Nephron (organoid): ENCODE results near the gene MLLT11.

Experiments used
- H3K27ac Mint-ChIP-seq, 3 experiments: 2 replicates each; pipeline ENCODE4 v1.8.0; 2020; ENCODE audit warnings: mixed read lengths in 3 of 3, mild to moderate bottlenecking in 2 of 3, moderate library complexity in 1 of 3
- H3K27me3 Mint-ChIP-seq: 2 replicates; pipeline ENCODE4 v1.8.0; 2021; ENCODE audit warnings: low read depth, mild to moderate bottlenecking, moderate library complexity, mixed read lengths
- H3K36me3 Mint-ChIP-seq: 2 replicates; pipeline ENCODE4 v1.8.0; 2020; ENCODE audit warnings: low read depth, mixed read lengths
- H3K4me1 Mint-ChIP-seq: 2 replicates; pipeline ENCODE4 v1.8.0; 2020; ENCODE audit warnings: mixed read lengths
- H3K4me3 Mint-ChIP-seq, 3 experiments: 2 replicates each; pipeline ENCODE4 v1.8.0; 2020; ENCODE audit warnings: mild to moderate bottlenecking in 3 of 3, mixed read lengths in 3 of 3, moderate library complexity in 2 of 3
- H3K9me3 Mint-ChIP-seq: 2 replicates; pipeline ENCODE4 v1.8.0; 2020; ENCODE audit warnings: mixed read lengths
- TF ChIP-seq, protein P1 (sequence below), 3 experiments: fragments of 200-600 bp; sonication (generic); IDR thresholded peaks; one replicate each; pipeline ENCODE4 v1.5.0; 2021; ENCODE audit warnings: antibody characterized with exemption in 3 of 3; ENCODE audit not compliant: unreplicated experiment in 3 of 3

MLLT11 gene

DNA sequence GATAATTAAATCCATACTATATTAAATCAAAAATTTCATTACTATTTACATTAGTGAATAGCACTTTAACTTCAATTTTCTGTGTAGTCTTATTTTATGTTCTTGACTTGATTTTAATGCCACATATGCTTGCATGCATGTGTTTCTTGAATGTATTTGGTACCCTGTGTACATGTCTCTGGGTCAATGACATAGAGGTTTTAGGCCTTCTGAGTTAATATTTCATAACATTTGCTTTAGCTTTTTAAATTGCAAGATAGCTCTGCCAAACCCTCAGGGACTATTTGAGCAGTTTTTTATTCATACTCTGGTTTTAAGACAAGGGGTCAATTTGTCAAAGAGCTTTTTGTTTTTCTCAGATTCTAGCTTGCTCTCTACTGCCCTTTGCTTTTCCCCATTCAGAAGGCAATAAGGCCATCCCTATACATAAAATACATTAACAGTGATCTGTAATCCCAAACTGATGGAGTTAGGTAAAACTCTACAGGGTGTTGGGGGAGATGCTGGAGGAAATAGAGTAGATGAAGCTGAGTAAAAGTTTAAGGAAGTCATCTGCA lies 5.0 kb downstream of the MLLT11 start:
- Mint-ChIP-seq H3K27ac (peak overlapping the region; percentile 13 to 69 (median 42)), H3K27me3 (no peaks in the 10 kb centered on the region), H3K36me3 (peaks cover 30% of the 10 kb centered on the region), H3K4me1 (peaks cover 45% of the 10 kb centered on the region), H3K4me3 (peak overlapping the region in 1 of 3 experiments; percentile 53), H3K9me3 (no peaks in the 10 kb centered on the region)
- TF ChIP-seq, protein P1, sequence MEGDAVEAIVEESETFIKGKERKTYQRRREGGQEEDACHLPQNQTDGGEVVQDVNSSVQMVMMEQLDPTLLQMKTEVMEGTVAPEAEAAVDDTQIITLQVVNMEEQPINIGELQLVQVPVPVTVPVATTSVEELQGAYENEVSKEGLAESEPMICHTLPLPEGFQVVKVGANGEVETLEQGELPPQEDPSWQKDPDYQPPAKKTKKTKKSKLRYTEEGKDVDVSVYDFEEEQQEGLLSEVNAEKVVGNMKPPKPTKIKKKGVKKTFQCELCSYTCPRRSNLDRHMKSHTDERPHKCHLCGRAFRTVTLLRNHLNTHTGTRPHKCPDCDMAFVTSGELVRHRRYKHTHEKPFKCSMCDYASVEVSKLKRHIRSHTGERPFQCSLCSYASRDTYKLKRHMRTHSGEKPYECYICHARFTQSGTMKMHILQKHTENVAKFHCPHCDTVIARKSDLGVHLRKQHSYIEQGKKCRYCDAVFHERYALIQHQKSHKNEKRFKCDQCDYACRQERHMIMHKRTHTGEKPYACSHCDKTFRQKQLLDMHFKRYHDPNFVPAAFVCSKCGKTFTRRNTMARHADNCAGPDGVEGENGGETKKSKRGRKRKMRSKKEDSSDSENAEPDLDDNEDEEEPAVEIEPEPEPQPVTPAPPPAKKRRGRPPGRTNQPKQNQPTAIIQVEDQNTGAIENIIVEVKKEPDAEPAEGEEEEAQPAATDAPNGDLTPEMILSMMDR (IDR thresholded peaks at IDR 0.05; ENCODE audit: unreplicated experiment in 3 of 3), result no peak

DNA sequence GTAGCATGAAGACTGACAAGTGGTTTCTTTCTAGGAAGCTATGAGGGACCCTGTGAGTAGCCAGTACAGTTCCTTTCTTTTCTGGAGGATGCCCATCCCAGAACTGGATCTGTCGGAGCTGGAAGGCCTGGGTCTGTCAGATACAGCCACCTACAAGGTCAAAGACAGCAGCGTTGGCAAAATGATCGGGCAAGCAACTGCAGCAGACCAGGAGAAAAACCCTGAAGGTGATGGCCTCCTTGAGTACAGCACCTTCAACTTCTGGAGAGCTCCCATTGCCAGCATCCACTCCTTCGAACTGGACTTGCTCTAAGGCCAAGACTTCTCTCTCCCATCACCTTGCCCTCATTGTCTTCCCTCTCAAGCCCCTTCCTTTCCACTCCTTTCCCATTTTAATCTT lies 7.0 kb downstream of the MLLT11 start:
- Mint-ChIP-seq H3K27me3 (no peaks in the 10 kb centered on the region), H3K4me3 (no peak overlapping the region), H3K27ac (peak overlapping the region in 2 of 3 experiments; percentile 31 to 44), H3K36me3 (peaks cover 30% of the 10 kb centered on the region), H3K9me3 (no peaks in the 10 kb centered on the region), H3K4me1 (peaks cover 38% of the 10 kb centered on the region)
- TF ChIP-seq, protein P1 (IDR thresholded peaks at IDR 0.05; ENCODE audit: unreplicated experiment in 3 of 3), result no peak

DNA sequence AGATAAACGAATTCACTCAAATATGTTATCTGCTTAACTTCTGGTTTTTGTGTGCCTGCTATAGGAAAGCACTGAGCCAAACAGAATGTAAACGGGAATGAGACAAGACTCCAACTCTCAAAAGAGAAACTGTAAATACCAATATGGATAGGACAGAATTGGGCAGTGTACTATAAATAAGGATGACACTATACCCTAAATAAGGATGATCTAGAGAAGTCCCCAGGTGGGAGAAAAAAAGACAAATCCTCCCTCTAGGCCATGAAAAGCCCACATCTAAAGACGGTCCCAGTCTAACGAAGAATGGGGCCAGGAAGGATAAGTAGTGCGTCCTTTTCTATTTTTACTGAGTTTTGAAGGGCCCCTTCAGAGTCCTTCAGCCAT lies 8.9 kb downstream of the MLLT11 start:
- Mint-ChIP-seq H3K36me3 (peaks cover 34% of the 10 kb centered on the region), H3K27ac (peak overlapping the region; percentile 93 to 100 (median 96)), H3K9me3 (no peaks in the 10 kb centered on the region), H3K27me3 (no peaks in the 10 kb centered on the region), H3K4me1 (peaks cover 29% of the 10 kb centered on the region), H3K4me3 (peak overlapping the region; percentile 70 to 95 (median 85))
- TF ChIP-seq, protein P1 (IDR thresholded peaks at IDR 0.05; ENCODE audit: unreplicated experiment in 3 of 3), result no peak

DNA sequence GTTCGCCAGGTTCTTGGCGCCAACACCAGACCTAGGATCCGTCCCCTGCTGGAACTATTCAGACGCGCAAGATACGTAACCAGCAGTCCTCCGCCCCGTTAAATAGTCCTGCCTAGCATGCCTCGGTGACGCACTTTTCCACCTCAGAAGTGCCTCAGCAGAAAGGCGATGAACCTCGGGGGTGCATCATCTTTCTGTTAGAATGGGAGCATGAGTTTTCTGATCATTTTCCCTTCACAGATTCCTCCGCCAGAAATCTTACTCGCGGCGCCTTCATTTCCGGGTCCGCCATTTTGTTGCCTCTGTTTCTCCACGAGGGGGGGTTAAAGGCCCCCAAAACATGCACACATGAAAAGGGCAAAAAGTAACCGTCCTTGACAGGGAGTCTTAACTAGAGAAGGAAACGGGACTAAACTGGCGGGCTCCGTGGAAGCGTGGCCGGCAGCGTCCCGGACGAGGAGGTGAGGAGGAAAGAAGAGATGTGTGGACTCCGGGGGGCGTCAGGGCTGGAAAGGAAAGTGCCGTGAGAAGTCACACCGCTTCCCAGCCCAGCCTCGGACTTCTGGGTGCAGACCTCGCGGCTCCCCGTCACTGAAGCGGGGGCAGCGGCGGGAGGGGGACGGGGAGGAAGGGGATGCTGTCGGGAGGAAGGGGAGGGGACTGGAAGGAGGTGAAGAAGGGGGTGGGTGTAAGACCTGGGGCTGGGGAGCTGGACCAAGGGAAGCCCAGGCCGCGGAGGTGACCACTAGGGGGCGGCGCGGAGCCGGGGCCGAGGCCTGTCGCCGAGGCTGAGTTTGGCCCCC lies 10.5 kb downstream of the MLLT11 start, which contains the start of gene GABPB2:
Gene GABPB2, plus strand, starts transcription at position 288 of the 803 bp plus-strand sequence. CDS start 17,429 bp downstream, outside the sequence.
- Mint-ChIP-seq H3K4me1 (peaks cover 15% of the 10 kb centered on the region), H3K4me3 (peak within 1 kb of the TSS; percentile 95), H3K27ac (peak within 1 kb of the TSS; percentile 100), H3K27me3 (no peaks in the 10 kb centered on the region), H3K9me3 (no peaks in the 10 kb centered on the region), H3K36me3 (peaks cover 26% of the 10 kb centered on the region)
- TF ChIP-seq, protein P1 (IDR thresholded peaks at IDR 0.05; ENCODE audit: unreplicated experiment in 3 of 3), result peak; percentile 96 to 97 (median 97)

DNA sequence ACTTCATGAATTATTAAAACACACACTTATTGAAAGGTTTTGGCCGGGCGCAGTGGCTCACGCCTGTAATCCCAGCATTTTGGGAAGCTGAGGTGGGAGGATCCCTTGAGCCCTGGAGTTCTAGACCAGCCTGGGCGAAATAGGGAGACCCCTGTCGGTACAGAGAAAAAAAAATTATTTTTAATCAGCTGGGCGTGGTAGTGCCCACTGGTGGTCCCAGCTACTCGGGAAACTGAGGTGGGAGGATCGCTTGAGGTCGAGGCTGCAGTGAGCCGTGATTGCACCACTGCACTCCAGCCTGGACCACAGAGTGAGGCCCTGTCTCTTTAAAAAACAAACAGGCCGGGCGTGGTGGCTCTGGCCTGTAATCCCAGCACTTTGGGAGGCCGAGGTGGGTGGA lies 12.0 kb downstream of the MLLT11 start:
- H3K9me3 Mint-ChIP-seq, result no peaks in the 10 kb centered on the region
- H3K36me3 Mint-ChIP-seq, result peaks cover 20% of the 10 kb centered on the region
- peak overlapping the region; percentile 95 for H3K4me3 Mint-ChIP-seq
- H3K4me1 Mint-ChIP-seq, result peaks cover 14% of the 10 kb centered on the region
- TF ChIP-seq, protein P1 (IDR thresholded peaks at IDR 0.05; ENCODE audit: unreplicated experiment in 3 of 3), result no peak
- H3K27ac Mint-ChIP-seq, result peak overlapping the region; percentile 97 to 100 (median 100)
- H3K27me3 Mint-ChIP-seq, result no peaks in the 10 kb centered on the region
